GM23338 (cell line): ENCODE measurements around the gene NIT2. TPM values are rescaled to one million over a fixed set of nuclear protein-coding genes. Genes with fewer than 3 reads are reported as not detected.
"Not testable (repeated sequence)": the region's sequence is repeated elsewhere in the genome, so short reads cannot be mapped to it uniquely, and the experiment has no call there.

Experiments used
- ATAC-seq: fragments of 200-7000 bp; cut with Tn5 transposase; 3 replicates; pipeline ENCODE4 v1.9.1; 2020
- DNase-seq: peaks from one replicate; pipeline ENCODE4 v3.0.0-alpha.2; 2015; ENCODE audit warnings: low spot score
- H2AFZ ChIP-seq: fragments of 200-600 bp; sonication (generic); 2 replicates; pipeline ENCODE4 v1.8.0; 2016; ENCODE audit warnings: antibody characterized with exemption, mild to moderate bottlenecking, moderate library complexity
- H3F3A ChIP-seq: fragments of 200-600 bp; sonication (generic); replicated peaks from 2 replicates; pipeline ENCODE4 v1.8.0; 2017; ENCODE audit warnings: antibody characterized with exemption, mixed run types, low read depth
- H3K27ac ChIP-seq: fragments of 200-600 bp; sonication (generic); 2 replicates; pipeline ENCODE4 v1.6.1; 2016; ENCODE audit warnings: low read depth
- H3K27me3 ChIP-seq: fragments of 200-600 bp; sonication (generic); 2 replicates; pipeline ENCODE4 v1.8.0; 2016; ENCODE audit warnings: mild to moderate bottlenecking, mixed run types, moderate library complexity; ENCODE audit not compliant: insufficient read depth
- H3K36me3 ChIP-seq: fragments of 200-600 bp; sonication (generic); 2 replicates; pipeline ENCODE4 v1.8.0; 2016; ENCODE audit warnings: mild to moderate bottlenecking; ENCODE audit not compliant: insufficient read depth
- H3K4me1 ChIP-seq: fragments of 200-600 bp; sonication (generic); 2 replicates; pipeline ENCODE4 v1.8.0; 2016; ENCODE audit warnings: mild to moderate bottlenecking, moderate library complexity; ENCODE audit not compliant: insufficient read depth
- H3K4me2 ChIP-seq: fragments of 200-600 bp; sonication (generic); 2 replicates; pipeline ENCODE4 v1.7.1; 2017; ENCODE audit warnings: mixed run types
- H3K4me3 ChIP-seq: fragments of 200-600 bp; sonication (generic); 2 replicates; pipeline ENCODE4 v1.6.1; 2016; ENCODE audit warnings: mixed run types
- H3K79me2 ChIP-seq: fragments of 200-600 bp; sonication (generic); replicated peaks from 2 replicates; pipeline ENCODE4 v1.8.0; 2017; ENCODE audit warnings: mild to moderate bottlenecking; ENCODE audit not compliant: insufficient read depth
- H3K9me2 ChIP-seq: fragments of 200-600 bp; sonication (generic); 2 replicates; pipeline ENCODE4 v1.8.0; 2017; ENCODE audit not compliant: insufficient read depth
- H4K20me1 ChIP-seq: fragments of 200-600 bp; sonication (generic); replicated peaks from 2 replicates; pipeline ENCODE4 v1.8.0; 2017; ENCODE audit warnings: mild to moderate bottlenecking; ENCODE audit not compliant: insufficient read depth
- H3K27ac Mint-ChIP-seq: 2 replicates; pipeline ENCODE4 v1.8.0; 2020; ENCODE audit warnings: inconsistent platforms, mild to moderate bottlenecking, moderate library complexity, mixed read lengths
- H3K27me3 Mint-ChIP-seq: 3 replicates; pipeline ENCODE4 v1.8.0; 2022; ENCODE audit warnings: low read depth, mild to moderate bottlenecking, moderate library complexity, mixed read lengths, inconsistent platforms; ENCODE audit not compliant: insufficient read depth, poor library complexity
- H3K36me3 Mint-ChIP-seq: 3 replicates; pipeline ENCODE4 v1.8.0; 2021; ENCODE audit warnings: low read depth, mild to moderate bottlenecking, inconsistent platforms, moderate library complexity, mixed read lengths
- H3K4me1 Mint-ChIP-seq: 3 replicates; pipeline ENCODE4 v1.8.0; 2020; ENCODE audit warnings: mild to moderate bottlenecking, inconsistent platforms, mixed read lengths
- H3K4me3 Mint-ChIP-seq: 3 replicates; pipeline ENCODE4 v1.8.0; 2021; ENCODE audit warnings: moderate library complexity, mild to moderate bottlenecking, inconsistent platforms, mixed read lengths
- H3K9me3 Mint-ChIP-seq: 3 replicates; pipeline ENCODE4 v1.8.0; 2020; ENCODE audit warnings: moderate library complexity, mild to moderate bottlenecking, inconsistent platforms, mixed read lengths
- CREB1 ChIP-seq: fragments of 250-450 bp; sonication (Bioruptor Pico); IDR thresholded peaks from 2 replicates; pipeline ENCODE4 v1.5.0; 2020; ENCODE audit warnings: low read depth, mild to moderate bottlenecking, moderate library complexity
- CTCF ChIP-seq, 2 experiments: fragments of 200-600 bp in 1 of 2; sonication (generic) in 1 of 2; conservative IDR thresholded peaks; 2 replicates each; pipeline versions ENCODE4 v1.5.1 to v1.6.1; 2016 to 2017; ENCODE audit warnings: antibody characterized with exemption in 2 of 2, low read depth in 2 of 2, mild to moderate bottlenecking in 2 of 2, moderate library complexity in 1 of 2
- ETS1 ChIP-seq: IDR thresholded peaks from 2 replicates; pipeline ENCODE4 v1.6.1; 2016; ENCODE audit warnings: antibody characterized with exemption
- EZH2phosphoT487 ChIP-seq: fragments of 200-600 bp; sonication (generic); IDR thresholded peaks from one replicate; pipeline ENCODE4 v1.8.1; 2018; ENCODE audit warnings: antibody characterized with exemption; ENCODE audit not compliant: unreplicated experiment
- JUNB ChIP-seq: IDR thresholded peaks from one replicate; pipeline ENCODE4 v1.6.1; 2016; ENCODE audit warnings: antibody characterized with exemption; ENCODE audit not compliant: unreplicated experiment
- NANOG ChIP-seq: IDR thresholded peaks from 2 replicates; pipeline ENCODE4 v1.6.1; 2016; ENCODE audit warnings: antibody characterized with exemption, borderline replicate concordance
- POLR2AphosphoS5 ChIP-seq: IDR thresholded peaks from 2 replicates; pipeline ENCODE4 v1.6.1; 2016; ENCODE audit warnings: antibody characterized with exemption, low read depth
- REST ChIP-seq: IDR thresholded peaks from one replicate; pipeline ENCODE4 v1.6.1; 2018; ENCODE audit warnings: antibody characterized with exemption; ENCODE audit not compliant: unreplicated experiment
- ZNF114 ChIP-seq: fragments of 250-450 bp; sonication (Bioruptor Pico); IDR thresholded peaks from 2 replicates; pipeline ENCODE4 v1.5.0; 2020; ENCODE audit warnings: mild to moderate bottlenecking, moderate library complexity
- ZNF331 ChIP-seq: fragments of 250-450 bp; sonication (Bioruptor Pico); IDR thresholded peaks from 2 replicates; pipeline ENCODE4 v1.5.0; 2020; ENCODE audit warnings: low read depth, mild to moderate bottlenecking, moderate library complexity
- polyA plus RNA-seq: library from polyadenylated mRNA; unstranded; fragments of >200 nt; fragmentation: Nextera tagmentation; extraction: Ambion mirVana; gene quantifications from 2 replicates; pipeline ENCODE4 v1.2.1, GENCODE V29; 2016
- total RNA-seq: library from RNA; depleted of rRNA; stranded (reverse); fragments of >200 nt; shearing (Covaris generic); gene quantifications from 2 replicates; pipeline ENCODE4 v1.2.3, GENCODE V29; 2014

Gene NIT2
- total and polyA plus RNA-seq, 2 experiments from 2014 or later = 19.2 to 53.7 TPM

- no peak for TF ChIP-seq ZNF331 (CRISPR knock-in tag)
- no peak for TF ChIP-seq CREB1 (CRISPR knock-in tag)
- TF ChIP-seq JUNB = no peak
- no peak for TF ChIP-seq ZNF114 (CRISPR knock-in tag)
- TF ChIP-seq EZH2phosphoT487 = no peak
- TF ChIP-seq NANOG = no peak
- TF ChIP-seq ETS1 = no peak
- TF ChIP-seq REST = no peak
- no peak for TF ChIP-seq POLR2AphosphoS5
- no peak for TF ChIP-seq CTCF (conservative IDR thresholded peaks at IDR 0.05; ENCODE audit: low read depth in 2 of 2)
Observed at GRCh38 chr3:100325827-100326226, 8.7 kb upstream of the NIT2 start (continued).

GRCh38 chr3:100327377-100327776 is 7.2 kb upstream of the NIT2 start:
- H3K4me1 Mint-ChIP-seq, H3K9me2 ChIP-seq, H3K79me2 ChIP-seq, H3K4me3 ChIP-seq, H2AFZ ChIP-seq, H4K20me1 ChIP-seq, H3K27ac ChIP-seq, ATAC-seq, H3K4me3 Mint-ChIP-seq, H3K27me3 Mint-ChIP-seq, H3K4me1 ChIP-seq, H3K36me3 ChIP-seq, H3K27me3 ChIP-seq, H3K27ac Mint-ChIP-seq, H3K4me2 ChIP-seq, H3F3A ChIP-seq, DNase-seq: not testable (repeated sequence)
- Mint-ChIP-seq H3K36me3 (peaks cover 16% of the 10 kb centered on the region; the same call in 2 of the 3 replicates), H3K9me3 (peaks cover 11% of the 10 kb centered on the region; the same call in 2 of the 3 replicates)
